Measurements from ENCODE around the gene TDRD7. TPM values are rescaled to one million over a fixed set of nuclear protein-coding genes. Genes with fewer than 3 reads are reported as not detected.

Gene TDRD7
- total and polyA plus RNA-seq, 2 of the 13 experiments (the other 11 are each of a cell fraction or from before 2014, with no cell fraction given), result 9.8 to 15.5 TPM

DNA sequence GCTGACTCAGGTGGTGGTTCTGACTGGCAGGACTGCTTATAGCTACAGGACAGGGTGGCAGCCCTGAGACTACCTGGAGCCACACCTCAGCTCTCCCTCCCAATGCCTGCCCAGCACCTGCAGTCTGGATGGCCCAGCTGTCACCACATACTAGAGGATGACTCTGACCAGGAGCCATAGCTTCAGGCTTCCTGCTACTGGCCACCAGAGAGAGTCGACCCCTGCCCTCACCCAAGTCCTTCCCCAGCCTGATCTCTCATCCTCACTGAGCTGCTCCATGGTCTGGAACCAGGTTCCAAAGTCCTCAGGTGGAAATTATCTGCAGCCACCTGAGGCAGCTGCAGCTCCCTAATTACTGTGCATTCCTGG, 25.6 kb upstream of the TDRD7 start (continued):
- TF ChIP-seq, protein P1, sequence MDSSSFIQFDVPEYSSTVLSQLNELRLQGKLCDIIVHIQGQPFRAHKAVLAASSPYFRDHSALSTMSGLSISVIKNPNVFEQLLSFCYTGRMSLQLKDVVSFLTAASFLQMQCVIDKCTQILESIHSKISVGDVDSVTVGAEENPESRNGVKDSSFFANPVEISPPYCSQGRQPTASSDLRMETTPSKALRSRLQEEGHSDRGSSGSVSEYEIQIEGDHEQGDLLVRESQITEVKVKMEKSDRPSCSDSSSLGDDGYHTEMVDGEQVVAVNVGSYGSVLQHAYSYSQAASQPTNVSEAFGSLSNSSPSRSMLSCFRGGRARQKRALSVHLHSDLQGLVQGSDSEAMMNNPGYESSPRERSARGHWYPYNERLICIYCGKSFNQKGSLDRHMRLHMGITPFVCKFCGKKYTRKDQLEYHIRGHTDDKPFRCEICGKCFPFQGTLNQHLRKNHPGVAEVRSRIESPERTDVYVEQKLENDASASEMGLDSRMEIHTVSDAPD (CRISPR knock-in tag; IDR thresholded peaks at IDR 0.05), result no peak
- TF ChIP-seq, protein P2, sequence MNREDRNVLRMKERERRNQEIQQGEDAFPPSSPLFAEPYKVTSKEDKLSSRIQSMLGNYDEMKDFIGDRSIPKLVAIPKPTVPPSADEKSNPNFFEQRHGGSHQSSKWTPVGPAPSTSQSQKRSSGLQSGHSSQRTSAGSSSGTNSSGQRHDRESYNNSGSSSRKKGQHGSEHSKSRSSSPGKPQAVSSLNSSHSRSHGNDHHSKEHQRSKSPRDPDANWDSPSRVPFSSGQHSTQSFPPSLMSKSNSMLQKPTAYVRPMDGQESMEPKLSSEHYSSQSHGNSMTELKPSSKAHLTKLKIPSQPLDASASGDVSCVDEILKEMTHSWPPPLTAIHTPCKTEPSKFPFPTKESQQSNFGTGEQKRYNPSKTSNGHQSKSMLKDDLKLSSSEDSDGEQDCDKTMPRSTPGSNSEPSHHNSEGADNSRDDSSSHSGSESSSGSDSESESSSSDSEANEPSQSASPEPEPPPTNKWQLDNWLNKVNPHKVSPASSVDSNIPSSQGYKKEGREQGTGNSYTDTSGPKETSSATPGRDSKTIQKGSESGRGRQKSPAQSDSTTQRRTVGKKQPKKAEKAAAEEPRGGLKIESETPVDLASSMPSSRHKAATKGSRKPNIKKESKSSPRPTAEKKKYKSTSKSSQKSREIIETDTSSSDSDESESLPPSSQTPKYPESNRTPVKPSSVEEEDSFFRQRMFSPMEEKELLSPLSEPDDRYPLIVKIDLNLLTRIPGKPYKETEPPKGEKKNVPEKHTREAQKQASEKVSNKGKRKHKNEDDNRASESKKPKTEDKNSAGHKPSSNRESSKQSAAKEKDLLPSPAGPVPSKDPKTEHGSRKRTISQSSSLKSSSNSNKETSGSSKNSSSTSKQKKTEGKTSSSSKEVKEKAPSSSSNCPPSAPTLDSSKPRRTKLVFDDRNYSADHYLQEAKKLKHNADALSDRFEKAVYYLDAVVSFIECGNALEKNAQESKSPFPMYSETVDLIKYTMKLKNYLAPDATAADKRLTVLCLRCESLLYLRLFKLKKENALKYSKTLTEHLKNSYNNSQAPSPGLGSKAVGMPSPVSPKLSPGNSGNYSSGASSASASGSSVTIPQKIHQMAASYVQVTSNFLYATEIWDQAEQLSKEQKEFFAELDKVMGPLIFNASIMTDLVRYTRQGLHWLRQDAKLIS (CRISPR knock-in tag; IDR thresholded peaks at IDR 0.05), result no peak
- TF ChIP-seq, protein P3, sequence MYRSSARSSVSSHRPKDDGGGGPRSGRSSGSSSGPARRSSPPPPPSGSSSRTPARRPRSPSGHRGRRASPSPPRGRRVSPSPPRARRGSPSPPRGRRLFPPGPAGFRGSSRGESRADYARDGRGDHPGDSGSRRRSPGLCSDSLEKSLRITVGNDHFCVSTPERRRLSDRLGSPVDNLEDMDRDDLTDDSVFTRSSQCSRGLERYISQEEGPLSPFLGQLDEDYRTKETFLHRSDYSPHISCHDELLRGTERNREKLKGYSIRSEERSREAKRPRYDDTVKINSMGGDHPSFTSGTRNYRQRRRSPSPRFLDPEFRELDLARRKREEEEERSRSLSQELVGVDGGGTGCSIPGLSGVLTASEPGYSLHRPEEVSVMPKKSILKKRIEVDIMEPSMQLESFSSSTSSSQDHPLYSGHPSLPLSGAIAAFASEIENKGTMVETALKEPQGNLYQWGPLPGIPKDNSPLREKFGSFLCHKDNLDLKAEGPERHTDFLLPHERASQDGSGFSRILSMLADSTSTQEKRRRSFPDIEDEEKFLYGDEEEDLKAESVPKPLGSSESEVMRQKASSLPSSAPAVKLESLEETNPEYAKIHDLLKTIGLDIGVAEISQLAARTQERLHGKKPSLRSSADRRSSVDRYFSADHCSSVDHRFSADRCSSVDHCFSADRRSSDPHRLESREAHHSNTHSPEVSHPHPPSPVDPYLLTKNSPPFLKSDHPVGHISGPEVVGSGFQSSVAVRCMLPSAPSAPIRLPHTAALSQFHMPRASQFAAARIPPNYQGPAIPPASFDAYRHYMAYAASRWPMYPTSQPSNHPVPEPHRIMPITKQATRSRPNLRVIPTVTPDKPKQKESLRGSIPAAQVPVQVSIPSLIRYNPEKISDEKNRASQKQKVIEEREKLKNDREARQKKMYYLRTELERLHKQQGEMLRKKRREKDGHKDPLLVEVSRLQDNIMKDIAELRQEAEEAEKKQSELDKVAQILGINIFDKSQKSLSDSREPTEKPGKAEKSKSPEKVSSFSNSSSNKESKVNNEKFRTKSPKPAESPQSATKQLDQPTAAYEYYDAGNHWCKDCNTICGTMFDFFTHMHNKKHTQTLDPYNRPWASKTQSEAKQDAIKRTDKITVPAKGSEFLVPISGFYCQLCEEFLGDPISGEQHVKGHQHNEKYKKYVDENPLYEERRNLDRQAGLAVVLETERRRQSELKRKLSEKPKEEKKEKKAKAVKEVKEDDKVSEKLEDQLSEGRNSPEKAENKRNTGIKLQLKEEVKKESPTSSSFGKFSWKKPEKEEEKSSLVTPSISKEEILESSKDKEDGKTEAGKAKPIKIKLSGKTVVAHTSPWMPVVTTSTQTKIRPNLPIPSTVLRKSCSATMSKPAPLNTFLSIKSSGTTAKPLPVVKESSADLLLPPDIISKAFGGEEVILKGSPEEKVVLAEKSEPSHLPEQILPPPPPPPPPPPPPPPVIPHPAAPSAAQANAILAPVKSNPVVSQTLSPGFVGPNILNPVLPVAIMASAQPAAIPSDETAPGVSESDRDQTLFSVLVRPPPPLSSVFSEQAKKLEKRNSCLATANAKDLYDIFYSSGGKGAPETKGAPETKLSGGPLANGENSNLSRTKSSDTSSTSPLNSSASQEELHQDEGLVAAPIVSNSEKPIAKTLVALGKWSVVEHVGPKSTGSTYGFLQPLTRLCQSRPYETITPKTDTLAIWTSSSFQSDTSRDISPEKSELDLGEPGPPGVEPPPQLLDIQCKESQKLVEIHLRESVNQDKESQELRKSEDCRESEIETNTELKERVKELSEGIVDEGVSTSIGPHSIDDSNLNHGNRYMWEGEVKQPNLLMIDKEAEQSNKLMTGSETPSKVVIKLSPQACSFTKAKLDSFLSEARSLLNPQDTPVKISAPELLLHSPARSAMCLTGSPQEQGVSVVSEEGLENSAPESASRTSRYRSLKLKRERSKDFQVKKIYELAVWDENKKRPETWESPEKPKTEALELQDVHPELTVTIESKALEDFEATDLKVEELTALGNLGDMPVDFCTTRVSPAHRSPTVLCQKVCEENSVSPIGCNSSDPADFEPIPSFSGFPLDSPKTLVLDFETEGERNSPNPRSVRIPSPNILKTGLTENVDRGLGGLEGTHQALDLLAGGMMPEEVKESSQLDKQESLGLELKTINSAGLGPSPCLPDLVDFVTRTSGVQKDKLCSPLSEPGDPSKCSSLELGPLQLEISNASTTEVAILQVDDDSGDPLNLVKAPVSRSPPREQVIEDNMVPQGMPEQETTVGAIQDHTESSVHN (CRISPR knock-in tag; IDR thresholded peaks at IDR 0.05), result no peak
- TF ChIP-seq HHEX (CRISPR knock-in tag; IDR thresholded peaks at IDR 0.05), result no peak

Data from HepG2 (cell line).